ENCODE data around the gene ATP9B.

ATP9B gene

GRCh38 chr18:79210002-79210910 is 141.1 kb downstream of the ATP9B start:
- H3K4me3 ChIP-seq (ENCODE audit: low read length): no peak overlapping the region
- no CpG with 5 or more reads among the region's 16 CpGs for WGBS (ENCODE audit: insufficient coverage, insufficient read length)

GRCh38 chr18:79211844-79212243 is 142.7 kb downstream of the ATP9B start:
- no CpG with 5 or more reads among the region's 5 CpGs for WGBS (ENCODE audit: insufficient coverage, insufficient read length)
- no peak for DNase-seq (ENCODE audit: low read depth, low spot score)
- Histone ChIP-seq H3K36me3 (ENCODE audit: control insufficient read depth, insufficient read depth, low read length) (no peaks in the 10 kb centered on the region), H3K4me3 (ENCODE audit: low read length) (no peak overlapping the region), H3K27ac (ENCODE audit: low read length) (no peak overlapping the region), H3K9me3 (ENCODE audit: control insufficient read depth, insufficient read depth, low read length) (no peaks in the 10 kb centered on the region), H3K4me1 (ENCODE audit: control insufficient read depth, insufficient read depth, low read length) (no peaks in the 10 kb centered on the region), H3K27me3 (ENCODE audit: control insufficient read depth, insufficient read depth, low read length) (no peaks in the 10 kb centered on the region)

More at GRCh38 chr18:79210002-79210910, 141.1 kb downstream of the ATP9B start:
- no peak overlapping the region for H3K27ac ChIP-seq (ENCODE audit: low read length)
- no peak for DNase-seq (ENCODE audit: low read depth, low spot score)
- no peaks in the 10 kb centered on the region for H3K36me3 ChIP-seq (ENCODE audit: control insufficient read depth, insufficient read depth, low read length)
- no peaks in the 10 kb centered on the region for H3K4me1 ChIP-seq (ENCODE audit: control insufficient read depth, insufficient read depth, low read length)
- H3K27me3 ChIP-seq (ENCODE audit: control insufficient read depth, insufficient read depth, low read length): no peaks in the 10 kb centered on the region
- no peaks in the 10 kb centered on the region for H3K9me3 ChIP-seq (ENCODE audit: control insufficient read depth, insufficient read depth, low read length)

GRCh38 chr18:79214056-79214455 is 144.9 kb downstream of the ATP9B start:
- no CpG with 5 or more reads among the region's 3 CpGs for WGBS (ENCODE audit: insufficient coverage, insufficient read length)
- Histone ChIP-seq H3K27me3 (ENCODE audit: control insufficient read depth, insufficient read depth, low read length) (no peaks in the 10 kb centered on the region), H3K9me3 (ENCODE audit: control insufficient read depth, insufficient read depth, low read length) (no peaks in the 10 kb centered on the region), H3K27ac (ENCODE audit: low read length) (no peak overlapping the region), H3K36me3 (ENCODE audit: control insufficient read depth, insufficient read depth, low read length) (no peaks in the 10 kb centered on the region), H3K4me1 (ENCODE audit: control insufficient read depth, insufficient read depth, low read length) (no peaks in the 10 kb centered on the region), H3K4me3 (ENCODE audit: low read length) (no peak overlapping the region)
- DNase-seq (ENCODE audit: low read depth, low spot score): no peak

- Histone ChIP-seq H3K9me3 (ENCODE audit: control insufficient read depth, insufficient read depth, low read length) (no peaks in the 10 kb centered on the region), H3K27me3 (ENCODE audit: control insufficient read depth, insufficient read depth, low read length) (no peaks in the 10 kb centered on the region), H3K27ac (ENCODE audit: low read length) (no peak overlapping the region), H3K36me3 (ENCODE audit: control insufficient read depth, insufficient read depth, low read length) (no peaks in the 10 kb centered on the region), H3K4me3 (ENCODE audit: low read length) (no peak overlapping the region), H3K4me1 (ENCODE audit: control insufficient read depth, insufficient read depth, low read length) (no peaks in the 10 kb centered on the region)
- DNase-seq (ENCODE audit: low read depth, low spot score): no peak
- WGBS (ENCODE audit: insufficient coverage, insufficient read length): no CpG with 5 or more reads among the region's 6 CpGs
Observed at GRCh38 chr18:79216176-79216575, 147.0 kb downstream of the ATP9B start.

GRCh38 chr18:79217979-79218604 is 148.9 kb downstream of the ATP9B start:
- WGBS (ENCODE audit: insufficient coverage, insufficient read length): no CpG with 5 or more reads among the region's 19 CpGs
- no peak overlapping the region for H3K4me3 ChIP-seq (ENCODE audit: low read length)
- H3K27ac ChIP-seq (ENCODE audit: low read length): no peak overlapping the region
- no peaks in the 10 kb centered on the region for H3K36me3 ChIP-seq (ENCODE audit: control insufficient read depth, insufficient read depth, low read length)
- H3K27me3 ChIP-seq (ENCODE audit: control insufficient read depth, insufficient read depth, low read length): no peaks in the 10 kb centered on the region
- H3K9me3 ChIP-seq (ENCODE audit: control insufficient read depth, insufficient read depth, low read length): no peaks in the 10 kb centered on the region
- DNase-seq (ENCODE audit: low read depth, low spot score): no peak
- no peaks in the 10 kb centered on the region for H3K4me1 ChIP-seq (ENCODE audit: control insufficient read depth, insufficient read depth, low read length)

GRCh38 chr18:79218605-79219190 is 149.5 kb downstream of the ATP9B start:
- no peak for DNase-seq (ENCODE audit: low read depth, low spot score)
- Histone ChIP-seq H3K36me3 (ENCODE audit: control insufficient read depth, insufficient read depth, low read length) (no peaks in the 10 kb centered on the region), H3K4me3 (ENCODE audit: low read length) (no peak overlapping the region), H3K4me1 (ENCODE audit: control insufficient read depth, insufficient read depth, low read length) (no peaks in the 10 kb centered on the region), H3K27me3 (ENCODE audit: control insufficient read depth, insufficient read depth, low read length) (no peaks in the 10 kb centered on the region), H3K27ac (ENCODE audit: low read length) (no peak overlapping the region), H3K9me3 (ENCODE audit: control insufficient read depth, insufficient read depth, low read length) (no peaks in the 10 kb centered on the region)
- 100% methylated on average over 1 of the region's 10 CpGs for WGBS (ENCODE audit: insufficient coverage, insufficient read length)

- Histone ChIP-seq H3K4me1 (ENCODE audit: control insufficient read depth, insufficient read depth, low read length) (no peaks in the 10 kb centered on the region), H3K27ac (ENCODE audit: low read length) (no peak overlapping the region), H3K27me3 (ENCODE audit: control insufficient read depth, insufficient read depth, low read length) (no peaks in the 10 kb centered on the region), H3K36me3 (ENCODE audit: control insufficient read depth, insufficient read depth, low read length) (no peaks in the 10 kb centered on the region), H3K4me3 (ENCODE audit: low read length) (no peak overlapping the region), H3K9me3 (ENCODE audit: control insufficient read depth, insufficient read depth, low read length) (no peaks in the 10 kb centered on the region)
- no CpG with 5 or more reads among the region's 5 CpGs for WGBS (ENCODE audit: insufficient coverage, insufficient read length)
- no peak for DNase-seq (ENCODE audit: low read depth, low spot score)
Observed at GRCh38 chr18:79221136-79221535, 151.9 kb downstream of the ATP9B start.

- no peak for DNase-seq (ENCODE audit: low read depth, low spot score)
- no peaks in the 10 kb centered on the region for H3K27me3 ChIP-seq (ENCODE audit: control insufficient read depth, insufficient read depth, low read length)
- H3K27ac ChIP-seq (ENCODE audit: low read length): no peak overlapping the region
- no peaks in the 10 kb centered on the region for H3K36me3 ChIP-seq (ENCODE audit: control insufficient read depth, insufficient read depth, low read length)
- no peaks in the 10 kb centered on the region for H3K4me1 ChIP-seq (ENCODE audit: control insufficient read depth, insufficient read depth, low read length)
- H3K9me3 ChIP-seq (ENCODE audit: control insufficient read depth, insufficient read depth, low read length): no peaks in the 10 kb centered on the region
- no CpG with 5 or more reads among the region's 1 CpG for WGBS (ENCODE audit: insufficient coverage, insufficient read length)
- H3K4me3 ChIP-seq (ENCODE audit: low read length): no peak overlapping the region
Observed at GRCh38 chr18:79222790-79223189, 153.6 kb downstream of the ATP9B start.

- Histone ChIP-seq H3K4me3 (ENCODE audit: low read length) (no peak overlapping the region), H3K27me3 (ENCODE audit: control insufficient read depth, insufficient read depth, low read length) (no peaks in the 10 kb centered on the region), H3K9me3 (ENCODE audit: control insufficient read depth, insufficient read depth, low read length) (no peaks in the 10 kb centered on the region), H3K36me3 (ENCODE audit: control insufficient read depth, insufficient read depth, low read length) (no peaks in the 10 kb centered on the region), H3K4me1 (ENCODE audit: control insufficient read depth, insufficient read depth, low read length) (no peaks in the 10 kb centered on the region), H3K27ac (ENCODE audit: low read length) (no peak overlapping the region)
- WGBS (ENCODE audit: insufficient coverage, insufficient read length): no CpG with 5 or more reads among the region's 1 CpG
- no peak for DNase-seq (ENCODE audit: low read depth, low spot score)
Observed at GRCh38 chr18:79223431-79223830, 154.2 kb downstream of the ATP9B start.

GRCh38 chr18:79224381-79224780 is 155.2 kb downstream of the ATP9B start:
- H3K4me1 ChIP-seq (ENCODE audit: control insufficient read depth, insufficient read depth, low read length): no peaks in the 10 kb centered on the region
- no peaks in the 10 kb centered on the region for H3K9me3 ChIP-seq (ENCODE audit: control insufficient read depth, insufficient read depth, low read length)
- no peaks in the 10 kb centered on the region for H3K27me3 ChIP-seq (ENCODE audit: control insufficient read depth, insufficient read depth, low read length)
- no peak overlapping the region for H3K4me3 ChIP-seq (ENCODE audit: low read length)
- no peaks in the 10 kb centered on the region for H3K36me3 ChIP-seq (ENCODE audit: control insufficient read depth, insufficient read depth, low read length)
- no CpG with 5 or more reads among the region's 3 CpGs for WGBS (ENCODE audit: insufficient coverage, insufficient read length)
- DNase-seq (ENCODE audit: low read depth, low spot score): no peak
- H3K27ac ChIP-seq (ENCODE audit: low read length): no peak overlapping the region

All from iPS DF 6.9 (cell line).